K562 (cell line): Measurements from ENCODE around the gene SLC2A9. TPM values are rescaled to one million over a fixed set of nuclear protein-coding genes. Genes with fewer than 3 reads are reported as not detected.

Experiments used
- CBX1 ChIP-seq: sonication (generic); IDR thresholded peaks from 2 replicates; pipeline ENCODE4 v1.6.1; 2016; ENCODE audit warnings: antibody characterized with exemption, low read depth, mild to moderate bottlenecking
- HDGF ChIP-seq: fragments of 450-650 bp; IDR thresholded peaks from 2 replicates; pipeline ENCODE4 v1.6.1; 2016
- PRDM10 ChIP-seq: fragments of 450-650 bp; IDR thresholded peaks from 2 replicates; pipeline ENCODE4 v1.6.1; 2018; ENCODE audit not compliant: partially characterized antibody
- SAFB ChIP-seq: fragments of 200-400 bp; formaldehyde crosslinking; IDR thresholded peaks from 2 replicates; pipeline ENCODE4 v1.6.1; 2017; ENCODE audit warnings: low read depth, low read length, borderline replicate concordance
- ZC3H11A ChIP-seq: IDR thresholded peaks from 2 replicates; pipeline ENCODE4 v1.6.1; 2012; ENCODE audit warnings: low read depth, low read length, improper control_type of control experiment
- ZNF277 ChIP-seq: fragments of 250-450 bp; sonication (Bioruptor Pico); IDR thresholded peaks from 2 replicates; pipeline ENCODE4 v1.8.0; 2022; ENCODE audit warnings: inconsistent platforms, mild to moderate bottlenecking, moderate library complexity, borderline replicate concordance
- polyA plus RNA-seq, 8 experiments: library from polyadenylated mRNA; depleted of rRNA in 4 of 8; stranded (reverse) in 5 of 8; unstranded in 3 of 8; fragments of >200 nt; fragmentation: Nextera tagmentation in 2 of 8; fragmentation: Illumina TruSeq in 1 of 8; extraction: Ambion mirVana in 2 of 8; extraction: Trizol in 1 of 8; gene quantifications; 2 replicates each; pipeline versions ENCODE4 v1.2.1 to v1.2.3, GENCODE V29; 2011 to 2014; ENCODE audit warnings: inconsistent platforms in 1 of 8, missing spikeins in 1 of 8
- total RNA-seq, 7 experiments: library from RNA; depleted of rRNA in 6 of 7; stranded (reverse); fragments of >200 nt in 6 of 7; fragmentation: Illumina TruSeq in 2 of 7; extraction: Trizol in 2 of 7; gene quantifications; 2 replicates each; pipeline versions ENCODE4 v1.2.1 to v1.2.3, GENCODE V29; 2011 to 2021; ENCODE audit warnings: low replicate concordance in 1 of 7

SLC2A9 gene
- total and polyA plus RNA-seq, 9 of the 15 experiments (the other 6 are each of a cell fraction or from before 2014, with no cell fraction given) = 0.15 to 1.9 (median 0.76) TPM

GRCh38 chr4:10023050-10023419 is 1.7 kb upstream of the SLC2A9 start (continued):
- TF ChIP-seq ZC3H11A = no peak
- TF ChIP-seq HDGF = no peak
- no peak for TF ChIP-seq ZNF277 (CRISPR knock-in tag)
- no peak for TF ChIP-seq SAFB
- TF ChIP-seq PRDM10 = no peak
- no peak for TF ChIP-seq CBX1
- TF ChIP-seq, all 486 proteins: peak for 0
